Measurements from ENCODE around the gene PRRT2.

DNA sequence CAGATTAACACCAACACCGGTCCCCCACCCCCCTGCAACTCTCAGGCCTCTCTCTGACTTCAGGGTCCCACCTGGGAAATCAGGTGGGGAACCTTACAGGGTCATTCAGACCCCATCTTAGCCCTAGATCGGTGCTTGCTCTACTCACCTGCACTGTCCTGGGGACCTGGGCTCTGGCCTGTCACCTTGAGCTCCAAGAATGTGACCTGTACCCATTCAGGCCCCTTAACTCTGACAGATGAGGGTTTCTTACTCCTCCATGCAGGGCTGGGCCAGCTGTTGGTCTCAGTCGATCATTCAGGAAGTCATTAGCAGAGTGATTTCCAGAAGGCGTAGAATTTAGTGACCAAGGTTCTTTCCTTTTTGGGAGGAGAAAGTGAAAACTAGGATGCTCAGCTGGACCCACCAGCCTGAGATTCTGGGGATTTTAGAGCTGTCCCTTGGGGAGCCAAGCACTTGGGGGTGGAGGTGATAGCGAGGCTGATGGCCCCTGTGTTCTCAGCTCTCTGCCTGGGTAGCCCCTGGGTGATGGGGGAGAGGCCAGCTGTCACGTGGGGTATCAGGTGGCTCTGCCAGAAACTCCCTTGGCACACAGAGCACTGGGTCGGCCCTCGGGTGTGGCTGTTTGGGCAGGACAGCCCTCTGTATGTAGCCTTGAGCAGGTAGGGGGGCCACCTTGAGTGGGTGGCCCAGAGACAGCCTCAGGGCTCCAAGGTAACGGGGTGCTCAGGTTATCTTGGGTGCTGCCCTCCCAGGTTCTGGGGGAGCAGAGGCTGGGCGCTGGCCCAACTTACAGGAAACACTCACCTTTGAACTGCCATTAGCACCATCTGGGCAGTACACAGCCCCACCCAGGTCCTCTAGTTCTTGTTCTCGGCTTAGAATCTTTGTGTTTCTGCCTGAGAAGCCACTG, 9.0 kb downstream of the PRRT2 start:
- TF ChIP-seq, protein P1, sequence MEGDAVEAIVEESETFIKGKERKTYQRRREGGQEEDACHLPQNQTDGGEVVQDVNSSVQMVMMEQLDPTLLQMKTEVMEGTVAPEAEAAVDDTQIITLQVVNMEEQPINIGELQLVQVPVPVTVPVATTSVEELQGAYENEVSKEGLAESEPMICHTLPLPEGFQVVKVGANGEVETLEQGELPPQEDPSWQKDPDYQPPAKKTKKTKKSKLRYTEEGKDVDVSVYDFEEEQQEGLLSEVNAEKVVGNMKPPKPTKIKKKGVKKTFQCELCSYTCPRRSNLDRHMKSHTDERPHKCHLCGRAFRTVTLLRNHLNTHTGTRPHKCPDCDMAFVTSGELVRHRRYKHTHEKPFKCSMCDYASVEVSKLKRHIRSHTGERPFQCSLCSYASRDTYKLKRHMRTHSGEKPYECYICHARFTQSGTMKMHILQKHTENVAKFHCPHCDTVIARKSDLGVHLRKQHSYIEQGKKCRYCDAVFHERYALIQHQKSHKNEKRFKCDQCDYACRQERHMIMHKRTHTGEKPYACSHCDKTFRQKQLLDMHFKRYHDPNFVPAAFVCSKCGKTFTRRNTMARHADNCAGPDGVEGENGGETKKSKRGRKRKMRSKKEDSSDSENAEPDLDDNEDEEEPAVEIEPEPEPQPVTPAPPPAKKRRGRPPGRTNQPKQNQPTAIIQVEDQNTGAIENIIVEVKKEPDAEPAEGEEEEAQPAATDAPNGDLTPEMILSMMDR (IDR thresholded peaks at IDR 0.05; ENCODE audit: extremely low read depth in 1 of 2, insufficient read depth in 1 of 2, low read depth in 1 of 2, low read length in 2 of 2), result no peak
- TF ChIP-seq POLR2A (IDR thresholded peaks at IDR 0.05; ENCODE audit: low read depth, low read length), result no peak

Data from endothelial cell of umbilical vein (primary cell).